ENCODE results near the gene PMPCA.

PMPCA gene

GRCh38 chr9:136429075-136429628 lies 18.7 kb downstream of the PMPCA start:
- no peak overlapping the region for H3K4me3 ChIP-seq (ENCODE audit: low read depth, low read length)
- ChIA-PET CTCF (interaction anchor here (1.1 to 2.4 kb wide), 2 partner anchors 9 to 11 kb away, joined by 4 to 7 read pairs; partner anchors contain the start of gene INPP5E), POLR2A (no interaction called here)
- TF ChIP-seq, protein P1, sequence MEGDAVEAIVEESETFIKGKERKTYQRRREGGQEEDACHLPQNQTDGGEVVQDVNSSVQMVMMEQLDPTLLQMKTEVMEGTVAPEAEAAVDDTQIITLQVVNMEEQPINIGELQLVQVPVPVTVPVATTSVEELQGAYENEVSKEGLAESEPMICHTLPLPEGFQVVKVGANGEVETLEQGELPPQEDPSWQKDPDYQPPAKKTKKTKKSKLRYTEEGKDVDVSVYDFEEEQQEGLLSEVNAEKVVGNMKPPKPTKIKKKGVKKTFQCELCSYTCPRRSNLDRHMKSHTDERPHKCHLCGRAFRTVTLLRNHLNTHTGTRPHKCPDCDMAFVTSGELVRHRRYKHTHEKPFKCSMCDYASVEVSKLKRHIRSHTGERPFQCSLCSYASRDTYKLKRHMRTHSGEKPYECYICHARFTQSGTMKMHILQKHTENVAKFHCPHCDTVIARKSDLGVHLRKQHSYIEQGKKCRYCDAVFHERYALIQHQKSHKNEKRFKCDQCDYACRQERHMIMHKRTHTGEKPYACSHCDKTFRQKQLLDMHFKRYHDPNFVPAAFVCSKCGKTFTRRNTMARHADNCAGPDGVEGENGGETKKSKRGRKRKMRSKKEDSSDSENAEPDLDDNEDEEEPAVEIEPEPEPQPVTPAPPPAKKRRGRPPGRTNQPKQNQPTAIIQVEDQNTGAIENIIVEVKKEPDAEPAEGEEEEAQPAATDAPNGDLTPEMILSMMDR (IDR thresholded peaks at IDR 0.05; ENCODE audit: insufficient read depth, low read length, missing control alignments), result no peak
- no peak for DNase-seq (ENCODE audit: low read depth, low spot score)

- H3K4me3 ChIP-seq (ENCODE audit: low read depth, low read length), result no peak overlapping the region
- TF ChIP-seq, protein P1 (IDR thresholded peaks at IDR 0.05; ENCODE audit: insufficient read depth, low read length, missing control alignments), result no peak
- CTCF ChIA-PET, result interaction anchor here (1.1 to 2.4 kb wide), 2 partner anchors 9 to 10 kb away, joined by 4 to 7 read pairs; partner anchors contain the start of gene INPP5E
Measured at GRCh38 chr9:136429683-136430491, 19.4 kb downstream of the PMPCA start.

DNA sequence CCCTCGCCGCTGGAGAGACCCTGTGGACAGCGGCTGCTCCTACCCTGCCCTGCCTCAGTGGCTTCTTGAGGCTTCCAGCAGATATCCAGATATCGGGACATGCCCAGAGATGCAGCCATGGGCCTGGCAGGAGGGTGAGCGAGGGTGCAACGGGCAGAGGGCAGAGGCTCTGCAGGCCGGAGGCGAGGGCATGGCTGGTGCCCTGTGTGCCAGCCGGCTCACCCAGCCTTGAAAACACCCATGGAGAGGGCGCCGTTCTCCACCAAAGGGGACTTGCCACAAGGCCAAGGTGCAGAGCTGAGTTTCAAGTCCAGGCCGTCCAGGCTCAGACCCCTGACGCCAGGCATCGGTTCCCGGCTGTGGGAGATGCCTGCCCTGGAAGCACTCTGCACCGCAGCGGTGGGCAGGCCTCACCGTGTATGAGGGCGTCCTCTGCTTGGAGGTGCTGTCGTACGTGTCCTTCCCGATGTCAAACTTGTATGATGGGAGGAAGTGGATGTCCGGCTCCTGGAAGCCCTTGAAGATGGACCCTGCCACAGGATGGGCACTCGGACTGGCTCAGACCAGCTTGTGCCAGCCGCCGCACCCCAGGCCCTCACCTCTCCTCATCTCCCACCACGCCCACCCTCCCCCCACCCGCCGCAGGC lies 20.3 kb downstream of the PMPCA start:
- no peak overlapping the region for H3K4me3 ChIP-seq (ENCODE audit: low read depth, low read length)
- no peak for DNase-seq (ENCODE audit: low read depth, low spot score)
- ChIA-PET CTCF (interaction anchor here (2.4 kb wide), 1 partner anchor 9 kb away, joined by 7 read pairs; the partner anchor contains the start of gene INPP5E), POLR2A (no interaction called here)
- TF ChIP-seq, protein P1 (IDR thresholded peaks at IDR 0.05; ENCODE audit: insufficient read depth, low read length, missing control alignments), result no peak

More at GRCh38 chr9:136429683-136430491, 19.4 kb downstream of the PMPCA start:
- DNase-seq (ENCODE audit: low read depth, low spot score), result no peak
- POLR2A ChIA-PET, result no interaction called here

DNA sequence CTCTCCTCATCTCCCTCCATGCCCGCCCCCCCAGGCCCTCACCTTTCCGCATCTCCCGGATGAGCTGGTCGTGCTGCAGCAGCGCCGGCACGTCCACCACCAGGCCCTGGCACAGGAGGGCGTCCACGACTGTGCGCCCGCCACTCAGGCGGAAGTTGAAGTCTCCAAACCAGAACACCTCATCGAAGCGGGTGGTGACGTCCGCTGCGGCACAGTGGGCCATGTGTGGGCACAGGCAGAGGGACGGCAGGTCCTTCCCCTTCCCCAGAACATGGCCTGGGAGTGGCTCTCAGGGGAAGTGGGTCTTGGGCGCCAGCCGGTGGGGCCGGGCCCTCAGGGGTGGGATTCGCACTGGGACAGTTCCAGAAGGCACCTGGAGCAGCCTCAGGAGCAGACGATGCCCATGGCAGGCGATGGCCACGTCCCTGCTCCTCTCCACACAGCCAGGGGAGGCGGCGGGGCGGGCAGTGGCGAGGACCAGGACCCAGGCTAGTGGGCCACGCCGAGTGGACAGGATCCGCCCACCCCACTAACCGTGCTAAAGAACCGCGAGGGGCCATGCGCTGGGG lies 21.4 kb downstream of the PMPCA start:
- ChIA-PET POLR2A (no interaction called here), CTCF (interaction anchor here (1.5 to 1.7 kb wide), 2 partner anchors 10 to 13 kb away, joined by 3 read pairs; no protein-coding TSS in a partner anchor)
- TF ChIP-seq, protein P1 (IDR thresholded peaks at IDR 0.05; ENCODE audit: insufficient read depth, low read length, missing control alignments), result no peak

DNA sequence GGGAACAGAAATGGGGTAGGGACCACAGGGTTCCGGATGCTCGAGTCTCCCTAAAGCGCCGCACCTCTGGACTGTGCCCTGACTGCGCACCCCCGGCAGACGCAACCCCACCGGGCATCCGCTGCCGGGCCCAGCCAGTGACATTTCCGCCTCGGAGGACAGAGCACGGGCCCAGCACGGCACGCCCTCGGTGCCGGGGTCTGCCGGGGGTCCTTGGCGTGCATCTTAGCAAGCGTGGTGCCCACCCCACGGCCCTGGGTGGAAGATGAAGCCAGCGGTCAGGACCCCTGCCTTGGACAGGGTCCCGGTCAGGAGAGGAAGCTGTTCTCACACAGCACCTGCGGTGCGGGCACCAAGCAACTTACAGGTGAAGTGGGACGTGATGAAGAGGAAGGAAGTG lies 22.1 kb downstream of the PMPCA start:
- DNase-seq (ENCODE audit: low read depth, low spot score), result no peak
- POLR2A ChIA-PET, result no interaction called here
- H3K4me3 ChIP-seq (ENCODE audit: low read depth, low read length), result no peak overlapping the region
- TF ChIP-seq, protein P1 (IDR thresholded peaks at IDR 0.05; ENCODE audit: insufficient read depth, low read length, missing control alignments), result no peak
- CTCF ChIA-PET, result interaction anchor here (1.1 to 1.7 kb wide), 3 partner anchors 9 to 22 kb away, joined by 3 to 4 read pairs (median 3); partner anchors contain the start of genes ENTR1 and PMPCA

More for the DNA sequence above, 21.4 kb downstream of the PMPCA start:
- no peak for DNase-seq (ENCODE audit: low read depth, low spot score)
- H3K4me3 ChIP-seq (ENCODE audit: low read depth, low read length), result no peak overlapping the region

Data from AG04449 (cell line).